ACC112 (cell line): ENCODE data around the gene TRIM66.

Source experiments
- H2AFZ ChIP-seq: fragments of 200-600 bp; sonication (generic); one replicate; pipeline ENCODE4 v1.6.0; 2017; ENCODE audit warnings: antibody characterized with exemption, low read length; ENCODE audit not compliant: unreplicated experiment
- H3K27ac ChIP-seq: fragments of 200-600 bp; sonication (generic); 2 replicates; pipeline ENCODE4 v1.5.1; 2014; ENCODE audit warnings: low read depth, mild to moderate bottlenecking, antibody characterized with exemption, low read length, moderate library complexity
- H3K27me3 ChIP-seq: fragments of 200-600 bp; sonication (generic); 2 replicates; pipeline ENCODE4 v1.6.1; 2014; ENCODE audit warnings: mild to moderate bottlenecking, antibody characterized with exemption, low read length, moderate library complexity, mixed read lengths; ENCODE audit not compliant: insufficient read depth
- H3K36me3 ChIP-seq: fragments of 200-600 bp; sonication (generic); 2 replicates; pipeline ENCODE4 v1.6.1; 2016; ENCODE audit warnings: mild to moderate bottlenecking, antibody characterized with exemption, low read length, moderate library complexity, mixed read lengths; ENCODE audit not compliant: insufficient read depth
- H3K4me1 ChIP-seq: fragments of 200-600 bp; sonication (generic); one replicate; pipeline ENCODE4 v1.6.1; 2016; ENCODE audit warnings: low read length, mixed read lengths; ENCODE audit not compliant: insufficient read depth, unreplicated experiment, control insufficient read depth
- H3K4me3 ChIP-seq: fragments of 200-600 bp; sonication (generic); 2 replicates; pipeline ENCODE4 v1.5.1; 2014; ENCODE audit warnings: mild to moderate bottlenecking, low read depth, low read length
- H3K79me2 ChIP-seq: fragments of 200-600 bp; sonication (generic); one replicate; pipeline ENCODE4 v1.6.0; 2016; ENCODE audit warnings: low read length; ENCODE audit not compliant: control insufficient read depth, unreplicated experiment, insufficient read depth

The TRIM66 gene

DNA sequence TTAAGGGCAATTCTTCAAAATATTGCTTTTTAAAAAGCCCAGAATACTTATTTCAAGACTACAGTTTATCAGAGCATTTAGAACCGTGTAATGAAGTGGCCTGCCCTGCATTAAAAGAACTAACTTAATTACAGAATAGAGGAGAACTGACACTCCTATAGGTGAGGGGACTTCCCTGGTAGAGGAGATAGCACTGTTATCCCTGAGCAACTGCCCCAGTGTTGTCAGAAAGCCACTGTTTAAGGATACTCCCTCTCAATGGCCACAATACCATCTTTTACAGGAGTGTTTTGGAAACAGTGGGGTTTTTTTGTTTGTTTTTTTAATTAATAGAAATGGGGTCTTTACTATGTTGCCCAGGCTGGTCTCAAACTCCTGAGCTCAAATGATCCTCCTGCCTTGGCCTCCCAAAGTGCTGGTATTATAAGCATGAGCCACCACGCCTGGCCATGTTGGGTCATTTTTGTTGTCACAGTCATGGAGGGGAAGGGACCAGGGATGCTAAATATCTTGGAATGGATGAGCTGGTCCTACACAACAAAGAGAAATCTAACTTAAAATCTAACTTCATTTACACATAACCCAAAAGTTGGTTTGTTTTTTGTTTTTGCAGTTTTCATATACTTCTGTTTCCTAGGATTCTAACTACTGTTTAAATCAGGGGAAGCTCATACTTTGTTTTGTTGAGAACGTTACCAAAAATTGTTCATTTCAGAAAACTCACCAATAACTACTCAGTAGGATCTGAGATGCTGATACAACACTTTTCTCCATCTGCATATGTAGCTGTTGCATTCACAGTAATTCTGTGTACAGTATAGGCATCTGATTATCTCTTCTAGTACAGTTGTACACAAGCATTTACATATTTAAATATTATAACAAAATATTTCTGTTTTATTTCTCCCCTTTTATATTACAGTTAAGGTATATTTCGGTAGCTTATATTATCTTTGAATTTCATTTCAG is 8.2 kb upstream of the TRIM66 start:
- Histone ChIP-seq H3K4me3 (no peak overlapping the region), H3K36me3 (peaks cover 25% of the 10 kb centered on the region; the same call in 1 of the 2 replicates), H2AFZ (no peak overlapping the region), H3K27ac (no peak overlapping the region), H3K27me3 (no peaks in the 10 kb centered on the region), H3K4me1 (peaks cover 50% of the 10 kb centered on the region), H3K79me2 (peaks cover 18% of the 10 kb centered on the region)

DNA sequence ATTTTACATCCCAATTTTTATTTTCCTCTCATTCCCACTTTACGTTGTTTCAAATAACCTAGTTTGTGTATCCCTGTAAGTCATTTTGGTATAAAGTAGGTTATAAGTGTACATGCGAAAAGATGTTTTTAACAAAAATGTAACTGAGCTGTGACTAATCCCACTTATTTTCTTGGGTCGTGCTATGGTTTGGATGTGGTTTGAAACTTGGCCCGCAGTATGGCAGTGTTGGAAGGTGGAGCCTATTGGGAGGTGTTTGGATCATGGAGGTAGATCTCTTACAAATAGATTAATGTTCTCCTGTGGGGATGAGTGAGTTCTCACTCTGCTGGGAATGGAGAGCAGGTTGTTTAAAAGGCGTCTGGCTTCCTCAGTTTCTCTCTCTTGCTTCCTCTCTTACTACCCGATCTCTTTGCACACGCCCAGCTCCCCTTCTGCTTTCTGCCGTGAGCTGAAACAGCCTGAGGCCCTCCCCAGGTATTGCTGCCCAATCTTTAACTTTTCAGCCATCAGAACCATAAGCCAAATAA is 7.3 kb upstream of the TRIM66 start:
- Histone ChIP-seq H3K36me3 (peaks cover 29% of the 10 kb centered on the region), H2AFZ (no peak overlapping the region), H3K79me2 (peaks cover 25% of the 10 kb centered on the region), H3K4me3 (peak overlapping the region; percentile 79), H3K27me3 (no peaks in the 10 kb centered on the region), H3K4me1 (peaks cover 58% of the 10 kb centered on the region), H3K27ac (peak overlapping the region; percentile 67)

DNA sequence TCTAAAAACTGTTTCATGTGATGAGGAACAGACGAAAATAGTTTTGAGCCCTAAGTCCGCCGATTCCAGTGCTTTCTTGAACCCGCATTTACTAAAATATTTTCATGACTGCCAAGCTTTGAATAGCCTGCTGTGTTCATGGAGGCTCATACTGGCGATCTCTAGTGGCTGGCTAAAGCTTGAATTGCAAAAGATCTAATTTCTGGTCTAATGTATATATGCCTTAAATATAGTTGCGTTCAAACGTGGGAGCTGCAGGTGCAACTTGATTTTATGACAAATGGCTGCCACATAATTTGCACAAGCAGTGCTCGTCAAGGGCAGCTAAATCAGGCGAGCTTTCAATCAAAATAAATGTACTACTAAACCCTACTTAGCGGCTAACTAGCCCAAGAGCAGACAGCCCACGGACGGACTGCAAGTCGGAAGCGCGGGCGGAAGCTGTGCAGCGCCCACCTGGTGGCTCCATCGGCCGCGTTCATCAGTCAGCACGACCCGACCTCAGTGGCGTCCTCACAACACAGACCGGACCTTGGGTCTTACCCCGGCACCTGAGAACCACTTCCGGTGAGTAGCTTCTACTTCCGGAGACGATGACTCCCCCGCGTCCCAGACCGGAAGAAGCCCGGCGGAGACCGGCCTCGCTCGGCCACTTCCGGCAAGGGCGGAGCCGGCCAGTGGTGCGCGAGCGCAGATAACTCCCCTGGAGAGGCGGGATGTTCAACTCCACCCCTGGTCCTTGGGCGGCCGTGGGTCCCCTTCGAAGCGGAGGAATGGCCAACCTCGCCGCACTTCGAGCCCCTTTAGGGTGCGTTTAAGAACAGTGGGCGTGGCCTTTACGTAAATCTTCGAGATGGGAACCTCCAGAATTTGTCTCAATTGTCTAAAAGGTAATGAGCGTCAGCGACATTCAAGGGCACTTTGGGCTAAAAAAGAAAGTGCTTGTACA is 6.2 kb upstream of the TRIM66 start:
- Histone ChIP-seq H3K36me3 (peaks cover 38% of the 10 kb centered on the region), H3K27ac (peak overlapping the region; percentile 82), H2AFZ (no peak overlapping the region), H3K4me1 (peaks cover 60% of the 10 kb centered on the region), H3K27me3 (no peaks in the 10 kb centered on the region), H3K79me2 (peaks cover 36% of the 10 kb centered on the region), H3K4me3 (peak overlapping the region; percentile 79)

DNA sequence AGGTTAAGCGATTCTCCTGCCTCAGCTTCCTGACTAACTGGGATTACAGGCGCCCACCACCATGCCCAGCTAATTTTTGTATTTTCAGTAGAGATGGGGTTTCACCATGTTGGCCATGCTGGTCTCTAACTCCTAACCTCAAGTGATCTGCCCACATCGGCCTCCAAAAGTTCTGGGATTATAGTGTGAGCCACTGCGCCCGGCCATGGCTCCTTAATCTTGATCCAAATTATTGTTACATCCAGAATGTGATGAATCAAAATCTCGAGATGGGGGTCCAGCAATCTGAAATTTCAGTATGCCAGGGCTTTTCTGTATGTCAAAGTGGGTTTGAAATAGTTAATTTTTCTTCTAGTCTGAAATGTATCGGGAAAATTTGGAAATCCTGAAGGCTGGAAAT is 3.9 kb upstream of the TRIM66 start:
- H3K27me3 ChIP-seq = no peaks in the 10 kb centered on the region
- peaks cover 54% of the 10 kb centered on the region for H3K79me2 ChIP-seq
- H3K4me3 ChIP-seq = no peak overlapping the region
- no peak overlapping the region for H2AFZ ChIP-seq
- peaks cover 46% of the 10 kb centered on the region for H3K4me1 ChIP-seq
- H3K36me3 ChIP-seq = peaks cover 36% of the 10 kb centered on the region
- peak overlapping the region; percentile 87 for H3K27ac ChIP-seq

DNA sequence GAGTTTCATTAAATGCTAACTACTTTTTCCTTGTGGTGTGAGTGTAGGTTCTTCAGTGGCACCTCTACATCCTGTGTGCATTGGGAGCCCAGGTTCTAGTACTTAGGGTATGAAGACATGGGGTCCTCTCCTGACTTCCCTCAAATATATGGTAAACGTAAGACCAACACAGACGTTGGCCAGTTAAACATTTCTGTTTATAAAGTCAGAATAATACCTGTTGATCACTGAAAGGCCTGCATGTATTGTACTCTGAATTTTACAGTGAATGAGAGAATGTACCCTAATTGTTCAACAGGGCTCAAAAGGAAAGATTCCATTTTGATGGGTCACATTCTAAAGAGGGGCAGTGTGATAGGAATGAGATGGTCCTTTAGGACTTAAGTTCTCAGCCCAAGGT is 3.4 kb upstream of the TRIM66 start:
- Histone ChIP-seq H3K79me2 (peaks cover 54% of the 10 kb centered on the region), H2AFZ (no peak overlapping the region), H3K27ac (peak overlapping the region; percentile 87), H3K27me3 (no peaks in the 10 kb centered on the region), H3K36me3 (peaks cover 36% of the 10 kb centered on the region), H3K4me1 (peaks cover 46% of the 10 kb centered on the region), H3K4me3 (no peak overlapping the region)

DNA sequence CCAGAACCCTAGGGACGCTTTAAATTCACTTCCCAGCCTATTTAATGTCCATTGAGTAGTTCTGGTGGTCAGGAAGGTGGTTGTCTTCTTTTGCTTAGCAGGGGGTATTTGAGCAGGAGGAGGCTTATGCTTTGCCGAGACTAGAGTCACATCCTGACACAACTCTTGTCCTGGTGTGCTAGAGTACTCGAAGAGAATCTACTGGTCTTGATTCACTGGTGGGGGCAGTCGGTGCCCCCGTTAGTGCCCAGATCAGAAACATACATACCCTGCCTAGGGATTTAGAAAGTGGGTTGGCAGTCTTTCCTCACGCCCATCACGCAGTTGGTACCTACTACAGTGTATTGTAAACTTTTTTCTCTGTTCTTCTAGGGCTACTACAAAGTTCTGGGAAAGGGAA is 2.8 kb upstream of the TRIM66 start:
- no peak overlapping the region for H2AFZ ChIP-seq
- H3K4me3 ChIP-seq = peak overlapping the region; percentile 100
- peaks cover 36% of the 10 kb centered on the region for H3K36me3 ChIP-seq
- peak overlapping the region; percentile 87 for H3K27ac ChIP-seq
- H3K79me2 ChIP-seq = peaks cover 51% of the 10 kb centered on the region
- H3K27me3 ChIP-seq = no peaks in the 10 kb centered on the region
- peaks cover 46% of the 10 kb centered on the region for H3K4me1 ChIP-seq

DNA sequence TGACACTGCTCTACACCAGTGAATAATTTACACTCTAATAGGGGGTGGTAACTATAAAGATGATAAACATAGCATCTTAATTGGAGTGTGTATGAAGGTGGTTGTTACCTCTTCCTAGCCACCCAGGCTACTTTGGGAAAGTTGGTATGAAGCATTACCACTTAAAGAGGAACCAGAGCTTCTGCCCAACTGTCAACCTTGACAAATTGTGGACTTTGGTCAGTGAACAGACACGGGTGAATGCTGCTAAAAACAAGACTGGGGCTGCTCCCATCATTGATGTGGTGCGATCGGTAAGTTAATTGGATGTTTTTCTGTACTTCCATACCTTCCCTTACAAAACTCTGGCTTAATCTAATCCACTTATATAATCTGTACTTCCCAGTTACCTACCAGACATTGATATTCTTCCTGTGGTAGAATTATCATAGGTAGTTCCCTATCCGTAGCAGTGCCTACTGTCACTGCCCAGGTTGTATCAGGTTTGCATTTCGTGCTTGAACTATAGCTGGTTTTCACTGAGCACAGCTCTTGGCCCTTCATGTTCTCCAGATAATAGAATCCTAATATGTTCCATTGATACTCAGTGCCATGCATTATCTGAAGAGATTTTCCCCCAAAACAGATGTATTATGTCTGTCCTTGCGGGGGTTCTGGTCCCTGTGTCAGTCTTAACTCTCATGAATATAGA is 2.3 kb upstream of the TRIM66 start:
- H2AFZ ChIP-seq = no peak overlapping the region
- peak overlapping the region; percentile 100 for H3K4me3 ChIP-seq
- H3K4me1 ChIP-seq = peaks cover 41% of the 10 kb centered on the region
- H3K36me3 ChIP-seq = peaks cover 38% of the 10 kb centered on the region
- H3K79me2 ChIP-seq = peaks cover 45% of the 10 kb centered on the region
- H3K27ac ChIP-seq = peak overlapping the region; percentile 87
- no peaks in the 10 kb centered on the region for H3K27me3 ChIP-seq

DNA sequence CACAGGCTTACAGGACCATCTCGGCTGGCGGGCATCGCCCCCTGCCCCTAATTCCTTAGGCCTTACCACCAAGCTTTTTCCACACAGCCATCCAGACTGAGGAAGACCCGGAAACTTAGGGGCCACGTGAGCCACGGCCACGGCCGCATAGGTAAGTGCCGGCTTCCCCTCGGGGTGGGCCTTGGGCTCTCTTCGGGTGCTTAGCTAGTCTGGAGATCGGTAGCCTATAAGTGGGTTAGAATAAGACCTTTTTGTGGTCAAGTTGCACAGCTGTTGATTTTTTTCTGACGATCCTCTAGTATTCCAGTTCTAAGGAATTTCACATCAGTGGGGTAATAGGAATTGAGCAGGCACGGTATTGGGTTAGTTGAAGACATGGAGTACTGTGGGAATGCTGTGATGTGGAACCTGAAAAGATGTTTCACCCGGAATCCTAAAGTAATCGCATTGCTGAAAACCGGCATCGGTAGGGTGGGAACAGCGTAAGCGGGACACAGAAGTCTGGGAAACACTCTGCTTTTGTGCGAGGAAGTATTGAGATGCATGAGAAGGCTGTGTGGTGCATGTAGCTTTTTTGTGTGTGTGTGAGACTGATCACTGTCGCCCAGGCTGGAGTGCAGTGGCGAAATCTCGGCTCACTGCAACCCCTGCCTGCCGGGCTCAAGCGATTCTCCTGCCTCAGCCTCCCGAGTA is 796 bp upstream of the TRIM66 start:
- Histone ChIP-seq H3K36me3 (peaks cover 42% of the 10 kb centered on the region), H3K4me1 (peaks cover 37% of the 10 kb centered on the region), H2AFZ (peak overlapping the region; percentile 68), H3K4me3 (peak overlapping the region; percentile 100), H3K79me2 (peaks cover 43% of the 10 kb centered on the region), H3K27ac (peak overlapping the region; percentile 87), H3K27me3 (no peaks in the 10 kb centered on the region)

DNA sequence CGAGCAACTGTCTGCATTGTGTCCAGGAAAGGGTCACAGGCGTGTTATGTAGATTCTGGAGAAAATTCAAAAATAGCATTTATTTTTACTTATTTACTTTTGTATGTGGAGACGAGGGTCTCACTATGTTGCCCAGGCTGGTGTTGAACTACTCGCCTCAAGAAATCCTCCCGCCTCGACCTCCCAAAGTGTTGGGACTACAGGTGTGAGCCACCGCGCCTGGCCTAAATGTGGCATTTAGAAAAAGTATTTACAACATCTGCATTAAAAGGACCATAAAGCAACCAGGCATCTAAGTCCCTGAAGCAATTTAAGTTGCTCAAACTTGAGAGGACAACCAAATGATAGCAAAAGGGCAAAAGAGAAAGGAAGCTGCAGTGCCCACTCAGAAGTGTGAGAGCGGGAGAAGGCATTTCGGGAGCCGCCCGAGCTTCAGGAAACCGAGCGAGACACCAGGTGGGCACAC is 595 bp downstream of the TRIM66 start:
- Histone ChIP-seq H3K27ac (peak overlapping the region; percentile 87), H3K79me2 (peaks cover 43% of the 10 kb centered on the region), H3K36me3 (peaks cover 40% of the 10 kb centered on the region), H2AFZ (peak overlapping the region; percentile 73), H3K4me3 (peak overlapping the region; percentile 100), H3K27me3 (no peaks in the 10 kb centered on the region), H3K4me1 (peaks cover 29% of the 10 kb centered on the region)
